ENCODE measurements around the gene WDR77.

Gene WDR77

GRCh38 chr1:111422546-111423391 lies 26.3 kb downstream of the WDR77 start:
- DNase-seq = no peak

GRCh38 chr1:111420377-111420776 lies 28.7 kb downstream of the WDR77 start:
- DNase-seq = no peak

- DNase-seq = no peak
Observed at GRCh38 chr1:111419037-111419436, 30.0 kb downstream of the WDR77 start.

GRCh38 chr1:111417755-111418154 lies 31.3 kb downstream of the WDR77 start:
- DNase-seq = no peak

GRCh38 chr1:111415461-111415860 lies 33.6 kb downstream of the WDR77 start:
- no peak for DNase-seq

- DNase-seq = no peak
Observed at GRCh38 chr1:111414756-111415155, 34.3 kb downstream of the WDR77 start.

GRCh38 chr1:111412839-111413238 lies 36.2 kb downstream of the WDR77 start:
- no peak for DNase-seq

- DNase-seq = no peak
Observed at GRCh38 chr1:111407301-111407700, 41.8 kb downstream of the WDR77 start.

- no peak for DNase-seq
Observed at GRCh38 chr1:111406321-111406768, 42.7 kb downstream of the WDR77 start.

- DNase-seq = peak in 1 of 2 experiments; percentile 51
Observed at GRCh38 chr1:111404588-111404987, 44.5 kb downstream of the WDR77 start.

GRCh38 chr1:111402083-111402482 lies 47.0 kb downstream of the WDR77 start:
- no peak for DNase-seq

GRCh38 chr1:111399792-111400610 lies 49.1 kb downstream of the WDR77 start:
- DNase-seq = peak; percentile 42 to 75

GRCh38 chr1:111392460-111392945 lies 56.6 kb downstream of the WDR77 start:
- DNase-seq = no peak

GRCh38 chr1:111392042-111392441 lies 57.0 kb downstream of the WDR77 start:
- no peak for DNase-seq

Measured in NCI-H526 (cell line).